ENCODE data around the gene B9D2.

DNA sequence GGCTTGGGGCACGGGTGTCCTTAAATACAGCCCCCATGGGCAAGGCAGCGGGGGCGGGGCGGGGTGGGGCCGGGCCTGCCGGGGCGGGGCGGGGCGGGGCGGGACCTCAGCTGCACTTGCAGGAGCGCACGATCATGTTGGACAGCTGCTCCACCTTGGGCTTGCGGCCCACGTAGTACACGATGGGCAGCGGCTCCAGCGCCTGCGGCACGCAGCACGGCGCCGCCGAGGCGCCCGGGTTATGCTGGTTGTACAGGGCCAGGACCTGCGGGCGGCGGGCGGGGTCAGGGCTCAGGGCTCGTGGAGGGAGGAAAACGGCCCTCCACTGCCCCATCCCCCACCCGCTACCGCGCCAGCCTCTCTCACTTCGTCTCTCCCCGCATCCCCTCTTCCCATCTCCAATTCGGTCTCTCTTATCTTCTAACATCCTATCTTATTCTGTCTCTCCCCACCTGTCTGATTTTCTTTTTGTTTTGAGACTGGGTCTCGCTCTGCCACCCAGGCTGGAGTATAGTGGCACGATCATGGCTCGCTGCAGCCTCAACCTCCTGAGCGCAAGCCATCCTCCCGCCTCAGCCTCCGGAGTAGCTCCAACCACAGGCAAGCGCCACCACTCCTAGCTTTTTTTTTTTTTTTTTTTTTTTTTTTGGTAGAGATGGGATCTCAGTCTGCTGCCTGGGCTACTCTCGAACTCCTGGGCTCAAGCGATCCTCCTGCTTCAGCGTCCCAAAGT lies 32.8 kb downstream of the B9D2 start:
- peak in 2 of 3 donors; percentile 7 to 62 for TF ChIP-seq POLR2AphosphoS5 (IDR thresholded peaks at IDR 0.05)
- TF ChIP-seq, protein P1, sequence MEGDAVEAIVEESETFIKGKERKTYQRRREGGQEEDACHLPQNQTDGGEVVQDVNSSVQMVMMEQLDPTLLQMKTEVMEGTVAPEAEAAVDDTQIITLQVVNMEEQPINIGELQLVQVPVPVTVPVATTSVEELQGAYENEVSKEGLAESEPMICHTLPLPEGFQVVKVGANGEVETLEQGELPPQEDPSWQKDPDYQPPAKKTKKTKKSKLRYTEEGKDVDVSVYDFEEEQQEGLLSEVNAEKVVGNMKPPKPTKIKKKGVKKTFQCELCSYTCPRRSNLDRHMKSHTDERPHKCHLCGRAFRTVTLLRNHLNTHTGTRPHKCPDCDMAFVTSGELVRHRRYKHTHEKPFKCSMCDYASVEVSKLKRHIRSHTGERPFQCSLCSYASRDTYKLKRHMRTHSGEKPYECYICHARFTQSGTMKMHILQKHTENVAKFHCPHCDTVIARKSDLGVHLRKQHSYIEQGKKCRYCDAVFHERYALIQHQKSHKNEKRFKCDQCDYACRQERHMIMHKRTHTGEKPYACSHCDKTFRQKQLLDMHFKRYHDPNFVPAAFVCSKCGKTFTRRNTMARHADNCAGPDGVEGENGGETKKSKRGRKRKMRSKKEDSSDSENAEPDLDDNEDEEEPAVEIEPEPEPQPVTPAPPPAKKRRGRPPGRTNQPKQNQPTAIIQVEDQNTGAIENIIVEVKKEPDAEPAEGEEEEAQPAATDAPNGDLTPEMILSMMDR (IDR thresholded peaks at IDR 0.05 in 8 of 11, conservative IDR thresholded peaks at IDR 0.05 in 3 of 11) = no peak

Data from spleen (tissue), 7 donors.